Heart left ventricle (tissue), 16 donors: ENCODE data around the gene LCE1A. TPM values are rescaled to one million over a fixed set of nuclear protein-coding genes. Genes with fewer than 3 reads are reported as not detected.

Source experiments
- ATAC-seq, 4 donors: fragments of 200-7000 bp; cut with Tn5 transposase; one replicate each; pipeline ENCODE4 v1.9.1; 2020 to 2022; ENCODE audit warnings: moderate library complexity in 4 of 4, mild to moderate bottlenecking in 3 of 4, moderate number of reproducible peaks in 1 of 4
- DNase-seq, 5 donors: peaks; one replicate each; pipeline ENCODE4 v3.0.0-alpha.2; 2020
- H3K27ac ChIP-seq, 12 donors: fragments of 200-600 bp; sonication (generic) in 4 of 12; one replicate each; pipeline versions ENCODE4 v1.5.0 to v1.8.0; 2016 to 2022; ENCODE audit warnings: mild to moderate bottlenecking in 2 of 12
- H3K27me3 ChIP-seq, 9 donors: fragments of 200-600 bp; sonication (generic) in 2 of 9; one replicate each; pipeline versions ENCODE4 v1.5.1 to v1.8.0; 2016 to 2022; ENCODE audit warnings: mild to moderate bottlenecking in 3 of 9
- H3K36me3 ChIP-seq, 9 donors: fragments of 200-600 bp; sonication (generic) in 2 of 9; one replicate each; pipeline versions ENCODE4 v1.5.0 to v1.8.0; 2018 to 2022; ENCODE audit warnings: mild to moderate bottlenecking in 2 of 9
- H3K4me1 ChIP-seq, 12 donors: fragments of 200-600 bp; sonication (generic) in 4 of 12; one replicate each; pipeline versions ENCODE4 v1.5.0 to v1.8.0; 2016 to 2022; ENCODE audit warnings: mild to moderate bottlenecking in 3 of 12
- H3K4me3 ChIP-seq, 12 donors: fragments of 200-600 bp; sonication (generic) in 4 of 12; one replicate each; pipeline versions ENCODE4 v1.5.0 to v1.8.0; 2017 to 2022; ENCODE audit warnings: mild to moderate bottlenecking in 9 of 12, moderate library complexity in 4 of 12
- H3K9me3 ChIP-seq, 12 donors: fragments of 200-600 bp; sonication (generic) in 4 of 12; one replicate each; pipeline versions ENCODE4 v1.5.0 to v1.8.0; 2016 to 2022; ENCODE audit warnings: mild to moderate bottlenecking in 1 of 12
- POLR2A ChIP-seq, 2 donors: fragments of 450-650 bp; IDR thresholded peaks; one replicate each; pipeline ENCODE4 v1.6.1; 2017; ENCODE audit warnings: antibody characterized with exemption in 2 of 2, mild to moderate bottlenecking in 2 of 2, moderate library complexity in 2 of 2
- WGBS, 4 donors: extraction: QIAGEN DNeasy Blood & Tissue Kit in 2 of 4; methylation state at CpG; one replicate each; pipeline versions ENCODE4 v1.1.5 to v1.1.7; 2013 to 2018; 5-methylcytosine and 5-hydroxymethylcytosine counted together
- intact Hi-C, 10 donors: fragments of 100-400 bp; cut with DNase I; formaldehyde crosslinking; loops; one replicate each; pipeline versions ENCODE4 v1.11.1 to v1.14.2; 2022
- polyA plus RNA-seq, 2 donors: library from polyadenylated mRNA; stranded (reverse); fragments of 200-250 nt; gene quantifications; one replicate each; pipeline ENCODE4 v1.2.3, GENCODE V29; 2013
- total RNA-seq, 9 donors: library from RNA; depleted of rRNA in 2 of 9; stranded (reverse); fragments of >200 nt in 2 of 9; fragmentation: NEBNext Ultra II Directional in 3 of 9; extraction: Animal tissue kit (Norgen Biotek cat#: 25700) in 3 of 9; gene quantifications; one replicate each; pipeline versions ENCODE4 v1.1.0 to v1.2.4, GENCODE V29; 2016 to 2023
- TF ChIP-seq, protein P1 (sequence below), 12 donors: fragments of 200-600 bp; sonication (generic) in 4 of 12; IDR thresholded peaks; one replicate each; pipeline versions ENCODE4 v1.5.0 to v1.8.0; 2018 to 2022; ENCODE audit warnings: antibody characterized with exemption in 12 of 12, mild to moderate bottlenecking in 5 of 12
- donor health status: ischemic (EF 13 %, LVEDD 7.1; RV severe dilation, severe dysfunction).
- donor health status: healthy with polysubstance abuse.
- donor health status: DM: no; HTN: yes; CAD: no.
- donor health status: DM: no; HTN: no; CAD: no.
- donor health status: ischemic (EF 25% LVEDD 6.9; RV normal size, moderate dysfunction).
- donor health status: ischemic (EF 25% LVEDD 5.7; RV mildly dilated, moderate dysfunction).
- donor health status: healthy.
- donor health status: DM: yes; HTN: yes; CAD: no.
- donor health status: ischemic (EF 35%, LVEDD 5.7; RV mildly dilated, moderate dysfunction).
- donor health status: nonischemic (EF 11% LVEDD 7.7; RV severe dilation, severe dysfunction).
- donor health status: DM: yes; HTN: yes; CAD: no.
- donor health status: PGD.
- donor health status: ischemic (EF 29% LVEDD 5.4; RV normal size, mild dysfunction).
- donor health status: nonischemic (EF 23%, LVEDD 6.1; RV moderate dilation, normal function).

Gene LCE1A
- total and polyA plus RNA-seq, 11 donors, result not detected

DNA sequence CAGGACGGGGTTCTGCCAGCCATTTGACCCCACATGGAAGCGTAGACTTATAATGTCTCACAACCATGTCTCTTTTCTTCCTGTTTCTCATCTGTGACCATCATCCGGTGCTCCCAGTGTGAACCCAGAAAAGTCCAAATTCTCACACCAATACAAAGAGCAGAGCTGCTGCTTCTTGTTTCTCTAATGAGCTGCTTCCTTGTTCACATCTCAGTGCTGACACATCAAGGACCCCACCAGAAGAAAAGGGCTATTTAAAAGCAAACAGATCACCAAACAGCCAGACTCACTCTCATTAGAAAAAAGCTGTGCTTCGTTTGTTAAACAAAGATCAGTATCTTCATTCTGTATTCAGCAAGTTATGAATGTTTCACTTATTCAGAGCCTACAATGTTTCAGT is 31.6 kb upstream of the LCE1A start:
- TF ChIP-seq, protein P1, sequence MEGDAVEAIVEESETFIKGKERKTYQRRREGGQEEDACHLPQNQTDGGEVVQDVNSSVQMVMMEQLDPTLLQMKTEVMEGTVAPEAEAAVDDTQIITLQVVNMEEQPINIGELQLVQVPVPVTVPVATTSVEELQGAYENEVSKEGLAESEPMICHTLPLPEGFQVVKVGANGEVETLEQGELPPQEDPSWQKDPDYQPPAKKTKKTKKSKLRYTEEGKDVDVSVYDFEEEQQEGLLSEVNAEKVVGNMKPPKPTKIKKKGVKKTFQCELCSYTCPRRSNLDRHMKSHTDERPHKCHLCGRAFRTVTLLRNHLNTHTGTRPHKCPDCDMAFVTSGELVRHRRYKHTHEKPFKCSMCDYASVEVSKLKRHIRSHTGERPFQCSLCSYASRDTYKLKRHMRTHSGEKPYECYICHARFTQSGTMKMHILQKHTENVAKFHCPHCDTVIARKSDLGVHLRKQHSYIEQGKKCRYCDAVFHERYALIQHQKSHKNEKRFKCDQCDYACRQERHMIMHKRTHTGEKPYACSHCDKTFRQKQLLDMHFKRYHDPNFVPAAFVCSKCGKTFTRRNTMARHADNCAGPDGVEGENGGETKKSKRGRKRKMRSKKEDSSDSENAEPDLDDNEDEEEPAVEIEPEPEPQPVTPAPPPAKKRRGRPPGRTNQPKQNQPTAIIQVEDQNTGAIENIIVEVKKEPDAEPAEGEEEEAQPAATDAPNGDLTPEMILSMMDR (IDR thresholded peaks at IDR 0.05), result no peak
- TF ChIP-seq POLR2A (IDR thresholded peaks at IDR 0.05), result no peak
- 57 to 68% (median 63%) methylated on average over 4 of the region's 4 CpGs for WGBS, 4 donors
- intact Hi-C loops, result no loop called here
- Histone ChIP-seq H3K9me3 (peaks cover 0 to 3% (median 0%) of the 10 kb centered on the region in 12 donors), H3K4me3 (no peak overlapping the region), H3K27ac (no peak overlapping the region), H3K4me1 (no peaks in the 10 kb centered on the region), H3K27me3 (peaks cover 0 to 5% (median 0%) of the 10 kb centered on the region in 9 donors), H3K36me3 (no peaks in the 10 kb centered on the region)
- no peak for ATAC-seq
- DNase-seq, result no peak

DNA sequence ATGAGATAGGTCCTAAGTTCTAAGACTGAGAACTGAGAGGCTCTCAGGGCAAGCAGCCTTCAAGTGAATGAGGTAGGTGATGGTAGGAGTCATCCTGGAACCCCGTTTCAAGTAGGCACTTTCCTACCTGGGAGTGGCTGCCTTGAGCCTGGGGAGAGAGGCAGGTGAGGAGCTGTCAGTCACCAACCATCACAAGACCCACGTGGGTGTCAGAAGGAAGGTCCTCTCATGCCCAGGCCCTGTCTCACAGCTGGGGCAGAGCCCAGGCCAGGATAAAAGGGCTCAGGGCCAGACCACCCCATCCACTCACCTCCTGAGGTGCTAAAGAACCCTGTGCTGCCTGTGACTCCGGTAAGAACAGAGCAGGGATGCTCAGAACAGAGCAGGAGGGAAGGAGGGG is 30.9 kb upstream of the LCE1A start, which contains the start of gene LCE1D:
LCE1D (plus strand) TSS at position 301 of the 400 bp plus-strand sequence. CDS start 1,074 bp downstream, outside the sequence.
- Histone ChIP-seq H3K4me1 (no peaks in the 10 kb centered on the region), H3K27ac (no peak within 1 kb of the TSS), H3K4me3 (no peak within 1 kb of the TSS), H3K9me3 (peaks cover 0 to 3% (median 0%) of the 10 kb centered on the region in 12 donors), H3K27me3 (peaks cover 0 to 5% (median 0%) of the 10 kb centered on the region in 9 donors), H3K36me3 (no peaks in the 10 kb centered on the region)
- DNase-seq (no peak), ATAC-seq (no peak)
- WGBS, 4 donors, result 29 to 46% (median 37%) methylated on average over 3 of the region's 3 CpGs
- intact Hi-C loops, result no loop called here
- TF ChIP-seq POLR2A (IDR thresholded peaks at IDR 0.05), result no peak
- TF ChIP-seq, protein P1 (IDR thresholded peaks at IDR 0.05), result no peak

DNA sequence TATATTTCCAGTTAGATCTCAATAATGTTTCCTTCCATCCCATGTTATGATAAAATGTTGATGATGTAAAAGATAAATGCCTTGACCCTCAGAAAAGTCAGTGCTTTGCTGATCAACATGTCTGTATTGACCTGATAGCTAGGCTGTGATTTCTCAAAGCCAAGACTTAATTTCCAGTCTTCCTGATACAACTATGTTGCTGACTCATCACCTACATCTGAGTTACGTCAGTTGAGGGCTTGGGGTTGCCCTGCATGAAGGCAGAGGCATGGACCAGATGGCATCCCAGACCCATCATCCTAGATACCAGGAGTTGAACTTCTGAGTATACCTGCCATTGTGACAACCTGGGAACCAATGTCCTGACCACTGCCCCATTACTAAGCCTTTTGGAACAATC is 25.9 kb upstream of the LCE1A start:
- ATAC-seq, result no peak
- TF ChIP-seq, protein P1 (IDR thresholded peaks at IDR 0.05), result no peak
- no peak for TF ChIP-seq POLR2A (IDR thresholded peaks at IDR 0.05)
- 41 to 80% (median 55%) methylated on average over 1 of the region's 1 CpG for WGBS, 4 donors
- H3K27ac ChIP-seq, result no peak overlapping the region
- intact Hi-C loops, result no loop called here
- no peaks in the 10 kb centered on the region for H3K9me3 ChIP-seq
- peaks cover 0 to 5% (median 0%) of the 10 kb centered on the region in 9 donors for H3K27me3 ChIP-seq
- no peaks in the 10 kb centered on the region for H3K4me1 ChIP-seq
- DNase-seq, result no peak
- no peak overlapping the region for H3K4me3 ChIP-seq
- H3K36me3 ChIP-seq, result no peaks in the 10 kb centered on the region

DNA sequence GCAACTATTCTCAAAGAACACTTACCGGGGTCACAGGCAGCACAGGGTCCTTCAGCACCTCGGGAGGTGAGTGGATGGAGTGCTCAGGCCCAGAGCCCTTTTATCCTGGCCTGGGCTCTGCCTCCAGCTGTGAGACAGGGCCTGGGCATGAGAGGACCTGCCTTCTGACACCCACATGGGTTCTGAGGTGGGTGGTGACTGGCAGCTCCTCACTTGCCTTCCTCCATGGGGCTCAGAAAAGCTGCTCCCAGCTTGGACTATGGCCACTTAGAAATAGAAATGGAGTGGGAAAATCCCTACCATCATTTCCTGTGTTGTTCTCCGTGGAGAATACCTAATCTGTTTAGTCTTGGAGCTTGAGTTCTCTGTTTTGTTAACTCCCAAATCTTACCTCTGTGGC is 20.7 kb upstream of the LCE1A start, which contains the start of gene LCE1C:
LCE1C (minus strand) TSS at position 76 of the 400 bp plus-strand sequence. CDS start 1,173 bp downstream, outside the sequence.
- no peak for DNase-seq
- 32 to 57% (median 47%) methylated on average over 3 of the region's 3 CpGs for WGBS, 4 donors
- ATAC-seq, result no peak
- no peaks in the 10 kb centered on the region for H3K4me1 ChIP-seq
- TF ChIP-seq, protein P1 (IDR thresholded peaks at IDR 0.05), result no peak
- TF ChIP-seq POLR2A (IDR thresholded peaks at IDR 0.05), result no peak
- no peak within 1 kb of the TSS for H3K27ac ChIP-seq
- peaks cover 0 to 4% (median 0%) of the 10 kb centered on the region in 12 donors for H3K9me3 ChIP-seq
- H3K4me3 ChIP-seq, result no peak within 1 kb of the TSS
- intact Hi-C loops, result no loop called here
- H3K27me3 ChIP-seq, result peaks cover 0 to 7% (median 0%) of the 10 kb centered on the region in 9 donors
- H3K36me3 ChIP-seq, result no peaks in the 10 kb centered on the region
